Sigmoid colon (tissue), 7 donors: ENCODE measurements around the gene DEGS2. TPM values are rescaled to one million over a fixed set of nuclear protein-coding genes. Genes with fewer than 3 reads are reported as not detected.

Source experiments
- DNase-seq: peaks from one replicate; pipeline ENCODE4 v3.0.0-alpha.2; 2019
- H3K27ac ChIP-seq, 4 donors: fragments of 200-600 bp; sonication (generic); one replicate each; pipeline ENCODE4 v1.5.1; 2016 to 2019; ENCODE audit warnings: mild to moderate bottlenecking in 1 of 4
- H3K27me3 ChIP-seq, 3 donors: fragments of 200-600 bp; sonication (generic); one replicate each; pipeline ENCODE4 v1.5.1; 2019; ENCODE audit warnings: mild to moderate bottlenecking in 1 of 3
- H3K36me3 ChIP-seq, 4 donors: fragments of 200-600 bp; sonication (generic); one replicate each; pipeline ENCODE4 v1.5.1; 2016 to 2019
- H3K4me1 ChIP-seq, 4 donors: fragments of 200-600 bp; sonication (generic); one replicate each; pipeline ENCODE4 v1.5.1; 2017 to 2019
- H3K4me3 ChIP-seq, 4 donors: fragments of 200-600 bp; sonication (generic); one replicate each; pipeline ENCODE4 v1.5.1; 2017 to 2019; ENCODE audit warnings: mild to moderate bottlenecking in 2 of 4, moderate library complexity in 1 of 4
- H3K9me3 ChIP-seq, 4 donors: fragments of 200-600 bp in 3 of 4; sonication (generic) in 3 of 4; one replicate each; pipeline versions ENCODE4 v1.5.1 to v1.6.1; 2013 to 2019
- CTCF ChIP-seq, 4 experiments: fragments of 450-650 bp in 3 of 4; fragments of 200-600 bp in 1 of 4; IDR thresholded peaks; one replicate each; pipeline ENCODE4 v1.5.1; 2016 to 2019; ENCODE audit warnings: antibody characterized with exemption in 4 of 4, mild to moderate bottlenecking in 3 of 4, moderate library complexity in 2 of 4
- EP300 ChIP-seq, 4 donors: sonication (generic); formaldehyde crosslinking; IDR thresholded peaks; one replicate each; pipeline ENCODE4 v1.6.1; 2017; ENCODE audit warnings: antibody characterized with exemption in 4 of 4
- POLR2A ChIP-seq, 2 donors: fragments of 450-650 bp; IDR thresholded peaks; one replicate each; pipeline ENCODE4 v1.6.1; 2016; ENCODE audit warnings: antibody characterized with exemption in 2 of 2, mild to moderate bottlenecking in 2 of 2, moderate library complexity in 2 of 2
- POLR2AphosphoS5 ChIP-seq, 4 donors: sonication (generic); formaldehyde crosslinking; IDR thresholded peaks; one replicate each; pipeline ENCODE4 v1.6.1; 2017; ENCODE audit warnings: antibody characterized with exemption in 4 of 4
- WGBS, 2 donors: extraction: QIAGEN DNeasy Blood & Tissue Kit; methylation state at CpG; one replicate each; pipeline ENCODE4 v1.1.7; 2013; 5-methylcytosine and 5-hydroxymethylcytosine counted together
- intact Hi-C: fragments of 100-400 bp; cut with DNase I; formaldehyde crosslinking; loops from one replicate; pipeline ENCODE4 v1.15.1; 2023
- polyA plus RNA-seq, 3 donors: library from polyadenylated mRNA; stranded (reverse); fragments of 200-250 nt; gene quantifications; one replicate each; pipeline ENCODE4 v1.2.3, GENCODE V29; 2013
- total RNA-seq, 4 donors: library from RNA; depleted of rRNA; stranded (reverse); fragments of >200 nt; gene quantifications; one replicate each; pipeline ENCODE4 v1.1.0, GENCODE V29; 2016
- donor health status: healthy with polysubstance abuse.
- donor health status: Bipolar disorder and iron deficiency.
- donor health status: healthy.

The DEGS2 gene
- total and polyA plus RNA-seq, 7 donors = under 0.01 to 11.9 (median 0.54) TPM

GRCh38 chr14:100178691-100179090 is 19.2 kb upstream of the DEGS2 start:
- Histone ChIP-seq H3K9me3 (no peaks in the 10 kb centered on the region), H3K4me3 (no peak overlapping the region), H3K27me3 (no peaks in the 10 kb centered on the region), H3K27ac (no peak overlapping the region), H3K4me1 (no peaks in the 10 kb centered on the region), H3K36me3 (no peaks in the 10 kb centered on the region)
- intact Hi-C loops = no loop called here
- TF ChIP-seq EP300 (IDR thresholded peaks at IDR 0.05) = no peak
- TF ChIP-seq POLR2AphosphoS5 (IDR thresholded peaks at IDR 0.05) = no peak
- no peak for TF ChIP-seq CTCF (IDR thresholded peaks at IDR 0.05)
- TF ChIP-seq POLR2A (IDR thresholded peaks at IDR 0.05) = no peak
- no peak for DNase-seq
- WGBS, 2 donors = 94 to 95% methylated on average over 7 of the region's 7 CpGs

- Histone ChIP-seq H3K4me1 (no peaks in the 10 kb centered on the region), H3K27me3 (no peaks in the 10 kb centered on the region), H3K4me3 (no peak overlapping the region), H3K36me3 (no peaks in the 10 kb centered on the region), H3K27ac (no peak overlapping the region), H3K9me3 (no peaks in the 10 kb centered on the region)
- intact Hi-C loops = no loop called here
- TF ChIP-seq POLR2AphosphoS5 (IDR thresholded peaks at IDR 0.05) (no peak), POLR2A (IDR thresholded peaks at IDR 0.05) (no peak), CTCF (IDR thresholded peaks at IDR 0.05) (no peak), EP300 (IDR thresholded peaks at IDR 0.05) (no peak)
- DNase-seq = no peak
- WGBS, 2 donors = 78 to 92% methylated on average over 14 of the region's 14 CpGs
Observed at GRCh38 chr14:100176811-100177327, 17.4 kb upstream of the DEGS2 start.

GRCh38 chr14:100173353-100173752 is 13.9 kb upstream of the DEGS2 start:
- intact Hi-C loops = no loop called here
- TF ChIP-seq EP300 (IDR thresholded peaks at IDR 0.05) = no peak
- TF ChIP-seq POLR2A (IDR thresholded peaks at IDR 0.05) = no peak
- no peak for TF ChIP-seq POLR2AphosphoS5 (IDR thresholded peaks at IDR 0.05)
- TF ChIP-seq CTCF (IDR thresholded peaks at IDR 0.05) = no peak
- Histone ChIP-seq H3K27ac (no peak overlapping the region), H3K36me3 (no peaks in the 10 kb centered on the region), H3K4me3 (no peak overlapping the region), H3K9me3 (no peaks in the 10 kb centered on the region), H3K27me3 (peaks cover 0 to 15% (median 2%) of the 10 kb centered on the region in 3 donors), H3K4me1 (no peaks in the 10 kb centered on the region)
- WGBS, 2 donors = 78 to 84% methylated on average over 7 of the region's 7 CpGs
- no peak for DNase-seq

- Histone ChIP-seq H3K27me3 (peaks cover 0 to 15% (median 2%) of the 10 kb centered on the region in 3 donors), H3K36me3 (no peaks in the 10 kb centered on the region), H3K27ac (no peak overlapping the region), H3K9me3 (no peaks in the 10 kb centered on the region), H3K4me3 (no peak overlapping the region), H3K4me1 (no peaks in the 10 kb centered on the region)
- WGBS, 2 donors = 89 to 90% methylated on average over 5 of the region's 5 CpGs
- intact Hi-C loops = no loop called here
- DNase-seq = no peak
- TF ChIP-seq CTCF (IDR thresholded peaks at IDR 0.05) = no peak
- TF ChIP-seq POLR2AphosphoS5 (IDR thresholded peaks at IDR 0.05) = no peak
- TF ChIP-seq POLR2A (IDR thresholded peaks at IDR 0.05) = no peak
- no peak for TF ChIP-seq EP300 (IDR thresholded peaks at IDR 0.05)
Observed at GRCh38 chr14:100172811-100173210, 13.4 kb upstream of the DEGS2 start.

GRCh38 chr14:100170880-100171279 is 11.4 kb upstream of the DEGS2 start:
- no peak for DNase-seq
- WGBS, 2 donors = 93 to 97% methylated on average over 2 of the region's 2 CpGs
- TF ChIP-seq POLR2AphosphoS5 (IDR thresholded peaks at IDR 0.05) (no peak), POLR2A (IDR thresholded peaks at IDR 0.05) (no peak), EP300 (IDR thresholded peaks at IDR 0.05) (no peak), CTCF (IDR thresholded peaks at IDR 0.05) (no peak)
- no peak overlapping the region for H3K4me3 ChIP-seq
- no peak overlapping the region for H3K27ac ChIP-seq
- H3K9me3 ChIP-seq = no peaks in the 10 kb centered on the region
- intact Hi-C loops = no loop called here
- H3K4me1 ChIP-seq = peaks cover 0 to 11% (median 9%) of the 10 kb centered on the region in 4 donors
- H3K36me3 ChIP-seq = no peaks in the 10 kb centered on the region
- H3K27me3 ChIP-seq = peaks cover 0 to 26% (median 6%) of the 10 kb centered on the region in 3 donors
